WERI-Rb-1 (cell line): ENCODE data around the gene ASXL3.

ENCODE experiments used
- DNase-seq: peaks from one replicate; pipeline ENCODE4 v3.0.0-alpha.2; 2020
- H3K27ac ChIP-seq: fragments of 250-450 bp; sonication (Bioruptor Pico); 2 replicates; pipeline ENCODE4 v1.5.1; 2020; ENCODE audit warnings: mild to moderate bottlenecking, moderate library complexity
- H3K27me3 ChIP-seq: fragments of 250-450 bp; sonication (Bioruptor Pico); 2 replicates; pipeline ENCODE4 v1.5.1; 2021; ENCODE audit warnings: mild to moderate bottlenecking, low read depth, moderate library complexity; ENCODE audit not compliant: insufficient read depth, severe bottlenecking
- H3K36me3 ChIP-seq: fragments of 250-450 bp; sonication (Bioruptor Pico); 2 replicates; pipeline ENCODE4 v1.5.1; 2020; ENCODE audit warnings: mild to moderate bottlenecking, moderate library complexity
- H3K4me3 ChIP-seq: 2 replicates; pipeline ENCODE4 v1.5.1; 2011; ENCODE audit warnings: low read depth, mild to moderate bottlenecking, control low read depth, low read length
- H3K9me3 ChIP-seq: fragments of 250-450 bp; sonication (Bioruptor Pico); 2 replicates; pipeline ENCODE4 v1.5.1; 2021; ENCODE audit warnings: mild to moderate bottlenecking, moderate library complexity; ENCODE audit not compliant: severe bottlenecking
- CTCF ChIP-seq: IDR thresholded peaks from 2 replicates; pipeline ENCODE4 v1.5.1; 2011; ENCODE audit warnings: low read depth, mild to moderate bottlenecking, control low read depth, inconsistent platforms, low read length

ASXL3 gene

GRCh38 chr18:33567705-33568104, 10.3 kb upstream of the ASXL3 start:
- Histone ChIP-seq H3K27ac (no peak overlapping the region), H3K4me3 (no peak overlapping the region), H3K36me3 (no peaks in the 10 kb centered on the region), H3K27me3 (peaks cover 9% of the 10 kb centered on the region), H3K9me3 (peaks cover 5% of the 10 kb centered on the region)
- no peak for TF ChIP-seq CTCF
- no peak for DNase-seq

GRCh38 chr18:33571998-33572787, 5.8 kb upstream of the ASXL3 start:
- no peak for TF ChIP-seq CTCF
- Histone ChIP-seq H3K27me3 (peaks cover 11% of the 10 kb centered on the region), H3K36me3 (no peaks in the 10 kb centered on the region), H3K9me3 (peaks cover 3% of the 10 kb centered on the region), H3K27ac (no peak overlapping the region), H3K4me3 (no peak overlapping the region)
- no peak for DNase-seq

GRCh38 chr18:33573193-33573592, 4.8 kb upstream of the ASXL3 start:
- Histone ChIP-seq H3K4me3 (no peak overlapping the region), H3K27ac (no peak overlapping the region), H3K9me3 (no peaks in the 10 kb centered on the region), H3K27me3 (peaks cover 19% of the 10 kb centered on the region), H3K36me3 (no peaks in the 10 kb centered on the region)
- no peak for TF ChIP-seq CTCF
- DNase-seq, result no peak

- H3K36me3 ChIP-seq, result no peaks in the 10 kb centered on the region
- no peak overlapping the region for H3K27ac ChIP-seq
- no peaks in the 10 kb centered on the region for H3K9me3 ChIP-seq
- H3K27me3 ChIP-seq, result peaks cover 32% of the 10 kb centered on the region
- TF ChIP-seq CTCF, result no peak
- no peak for DNase-seq
- no peak overlapping the region for H3K4me3 ChIP-seq
Observed at GRCh38 chr18:33575451-33575850, 2.6 kb upstream of the ASXL3 start.

- H3K36me3 ChIP-seq, result no peaks in the 10 kb centered on the region
- peaks cover 35% of the 10 kb centered on the region for H3K27me3 ChIP-seq
- DNase-seq, result no peak
- no peak overlapping the region for H3K4me3 ChIP-seq
- H3K27ac ChIP-seq, result no peak overlapping the region
- no peak for TF ChIP-seq CTCF
- H3K9me3 ChIP-seq, result no peaks in the 10 kb centered on the region
Observed at GRCh38 chr18:33576999-33577646, 896 bp upstream of the ASXL3 start.
